SK-N-SH (cell line): ENCODE measurements around the gene HSPB1. TPM values are rescaled to one million over a fixed set of nuclear protein-coding genes. Genes with fewer than 3 reads are reported as not detected.

Experiments
- CTCF ChIA-PET: fragments of 300-600, 350-600 bp; formaldehyde crosslinking; extraction: SDS; loops from one replicate; lab custom pipeline; 2021; lab: Yijun Ruan, JAX
- POLR2A ChIA-PET: fragments of 350-600 bp; sonication (Branson Sonifier 250); formaldehyde crosslinking; extraction: SDS; loops from one replicate; lab custom pipeline; 2020; ENCODE audit warnings: antibody characterized with exemption, inconsistent platforms; lab: Yijun Ruan, JAX
- DNase-seq: peaks from one replicate; pipeline ENCODE4 v3.0.0; 2012
- H2AFZ ChIP-seq: fragments of 200-600 bp; sonication (generic); 2 replicates; pipeline ENCODE4 v1.8.1; 2016; ENCODE audit warnings: antibody characterized with exemption, mild to moderate bottlenecking, low read depth
- H3F3A ChIP-seq: fragments of 200-600 bp; sonication (generic); replicated peaks from 2 replicates; pipeline ENCODE3; 2016; ENCODE audit warnings: antibody characterized with exemption, mild to moderate bottlenecking; ENCODE audit not compliant: insufficient read depth
- H3K27ac ChIP-seq, 2 experiments: fragments of 200-500 bp in 1 of 2; fragments of 200-600 bp in 1 of 2; sonication (Bioruptor generic) in 1 of 2; sonication (generic), shearing (Covaris generic) in 1 of 2; 2 replicates each; pipeline versions ENCODE4 v1.5.1 to v1.6.1; 2014 to 2016; ENCODE audit warnings: low read depth in 2 of 2, inconsistent platforms in 1 of 2, low read length in 1 of 2, mild to moderate bottlenecking in 1 of 2, mixed read lengths in 1 of 2
- H3K27me3 ChIP-seq: fragments of 200-600 bp; sonication (generic), shearing (Covaris generic); 2 replicates; pipeline ENCODE4 v1.6.1; 2016; ENCODE audit warnings: mixed run types; ENCODE audit not compliant: insufficient read depth
- H3K36me3 ChIP-seq, 2 experiments: fragments of 200-500 bp in 1 of 2; fragments of 200-600 bp in 1 of 2; sonication (Bioruptor generic) in 1 of 2; sonication (generic) in 1 of 2; replicated peaks in 1 of 2; 2 replicates each; pipeline versions ENCODE3 to v1.5.1; 2014 to 2016; ENCODE audit warnings: low read length in 1 of 2, mild to moderate bottlenecking in 1 of 2; ENCODE audit not compliant: insufficient read depth in 2 of 2, control insufficient read depth in 1 of 2
- H3K4me1 ChIP-seq, 2 experiments: fragments of 200-500 bp in 1 of 2; fragments of 200-600 bp in 1 of 2; sonication (Bioruptor generic) in 1 of 2; sonication (generic), shearing (Covaris generic) in 1 of 2; 2 replicates each; pipeline versions ENCODE4 v1.5.1 to v1.6.1; 2014 to 2016; ENCODE audit warnings: low read depth in 1 of 2, low read length in 1 of 2, mixed run types in 1 of 2; ENCODE audit not compliant: insufficient read depth in 2 of 2, control insufficient read depth in 1 of 2
- H3K4me2 ChIP-seq: fragments of 200-600 bp; sonication (generic), shearing (Covaris generic); 2 replicates; pipeline ENCODE4 v1.6.1; 2017; ENCODE audit warnings: mixed run types
- H3K4me3 ChIP-seq, 2 experiments: fragments of 200-500 bp in 1 of 2; fragments of 200-600 bp in 1 of 2; sonication (Bioruptor generic) in 1 of 2; sonication (generic), shearing (Covaris generic) in 1 of 2; 2 replicates each; pipeline versions ENCODE4 v1.5.1 to v1.8.1; 2014 to 2016; ENCODE audit warnings: low read depth in 2 of 2, inconsistent platforms in 1 of 2, low read length in 1 of 2, mild to moderate bottlenecking in 1 of 2, mixed read lengths in 1 of 2, moderate library complexity in 1 of 2
- H3K79me2 ChIP-seq: fragments of 200-600 bp; sonication (generic); 2 replicates; pipeline ENCODE4 v1.8.1; 2017; ENCODE audit warnings: mild to moderate bottlenecking; ENCODE audit not compliant: insufficient read depth
- H3K9ac ChIP-seq: fragments of 200-600 bp; sonication (generic); 2 replicates; pipeline ENCODE4 v1.6.1; 2017; ENCODE audit warnings: mixed run types
- H3K9me2 ChIP-seq: fragments of 200-600 bp; sonication (generic); 2 replicates; pipeline ENCODE4 v1.6.1; 2017; ENCODE audit warnings: mixed run types
- H3K9me3 ChIP-seq: fragments of 200-600 bp; sonication (generic); 2 replicates; pipeline ENCODE4 v1.6.1; 2017; ENCODE audit warnings: mixed run types, mild to moderate bottlenecking, moderate library complexity
- H4K20me1 ChIP-seq: fragments of 200-600 bp; sonication (generic); 2 replicates; pipeline ENCODE4 v1.6.1; 2017; ENCODE audit warnings: mild to moderate bottlenecking, mixed run types; ENCODE audit not compliant: insufficient read depth
- EP300 ChIP-seq, 2 experiments: IDR thresholded peaks; 2 replicates each; pipeline versions ENCODE4 v1.4.0 to v1.6.1; 2012; ENCODE audit warnings: borderline replicate concordance in 1 of 2, low read depth in 1 of 2, low read length in 1 of 2
- FOSL2 ChIP-seq: IDR thresholded peaks from 2 replicates; pipeline ENCODE4 v1.4.0; 2012; ENCODE audit warnings: low read depth, mild to moderate bottlenecking, moderate library complexity, borderline replicate concordance
- GABPA ChIP-seq: IDR thresholded peaks from 2 replicates; pipeline ENCODE4 v1.4.0; 2012; ENCODE audit warnings: low read depth, mild to moderate bottlenecking
- MEF2A ChIP-seq: IDR thresholded peaks from 2 replicates; pipeline ENCODE4 v1.4.0; 2012; ENCODE audit warnings: low read depth, borderline replicate concordance
- NFIC ChIP-seq: IDR thresholded peaks from 2 replicates; pipeline ENCODE4 v1.4.0; 2012; ENCODE audit warnings: borderline replicate concordance
- NRF1 ChIP-seq: IDR thresholded peaks from 2 replicates; pipeline ENCODE4 v1.6.1; 2012; ENCODE audit warnings: low read depth, mild to moderate bottlenecking, low read length
- POLR2AphosphoS5 ChIP-seq: IDR thresholded peaks from 2 replicates; pipeline ENCODE4 v1.6.1; 2012; ENCODE audit warnings: low read depth, low read length
- RAD21 ChIP-seq: IDR thresholded peaks from 2 replicates; pipeline ENCODE4 v1.6.1; 2012; ENCODE audit warnings: mild to moderate bottlenecking, low read length
- RCOR1 ChIP-seq: fragments of 150-350 bp; IDR thresholded peaks from 2 replicates; pipeline ENCODE4 v1.6.1; 2017; ENCODE audit warnings: antibody characterized with exemption, low read length
- REST ChIP-seq: IDR thresholded peaks from 2 replicates; pipeline ENCODE4 v1.6.1; 2012; ENCODE audit warnings: mild to moderate bottlenecking, low read depth, low read length, moderate library complexity
- RFX5 ChIP-seq: IDR thresholded peaks from 2 replicates; pipeline ENCODE4 v1.6.1; 2012; ENCODE audit warnings: mild to moderate bottlenecking, improper control_type of control experiment, low read length
- RXRA ChIP-seq: IDR thresholded peaks from 2 replicates; pipeline ENCODE4 v1.4.0; 2012; ENCODE audit warnings: low read depth, mild to moderate bottlenecking, borderline replicate concordance
- SIN3A ChIP-seq: IDR thresholded peaks from 2 replicates; pipeline ENCODE4 v1.6.1; 2012; ENCODE audit warnings: low read depth, mild to moderate bottlenecking, low read length, moderate library complexity, borderline replicate concordance
- SMC3 ChIP-seq: IDR thresholded peaks from 2 replicates; pipeline ENCODE4 v1.6.1; 2012; ENCODE audit warnings: low read depth, low read length, improper control_type of control experiment
- TAF1 ChIP-seq: IDR thresholded peaks from 2 replicates; pipeline ENCODE4 v1.6.1; 2012; ENCODE audit warnings: low read depth, mild to moderate bottlenecking, low read length, moderate library complexity, borderline replicate concordance
- USF1 ChIP-seq: IDR thresholded peaks from 2 replicates; pipeline ENCODE4 v1.4.0; 2012; ENCODE audit warnings: low read depth, borderline replicate concordance
- ZBTB33 ChIP-seq: IDR thresholded peaks from 2 replicates; pipeline ENCODE4 v1.4.0; 2012; ENCODE audit warnings: low read depth, borderline replicate concordance
- WGBS: methylation state at CpG from one replicate; pipeline ENCODE4 v1.1.6; 2017; ENCODE audit warnings: low lambda C conversion rate; 5-methylcytosine and 5-hydroxymethylcytosine counted together
- polyA plus RNA-seq, 3 experiments: library from polyadenylated mRNA; depleted of rRNA; stranded (reverse); fragments of >200 nt; gene quantifications; 2 replicates each; pipeline ENCODE4 v1.2.3, GENCODE V29; 2012
- TF ChIP-seq, protein P1 (sequence below): IDR thresholded peaks from 2 replicates; pipeline ENCODE4; 2012

HSPB1 gene
- polyA plus RNA-seq, 1 of the 3 experiments (the other 2 are of a cell fraction): 824 TPM

DNA sequence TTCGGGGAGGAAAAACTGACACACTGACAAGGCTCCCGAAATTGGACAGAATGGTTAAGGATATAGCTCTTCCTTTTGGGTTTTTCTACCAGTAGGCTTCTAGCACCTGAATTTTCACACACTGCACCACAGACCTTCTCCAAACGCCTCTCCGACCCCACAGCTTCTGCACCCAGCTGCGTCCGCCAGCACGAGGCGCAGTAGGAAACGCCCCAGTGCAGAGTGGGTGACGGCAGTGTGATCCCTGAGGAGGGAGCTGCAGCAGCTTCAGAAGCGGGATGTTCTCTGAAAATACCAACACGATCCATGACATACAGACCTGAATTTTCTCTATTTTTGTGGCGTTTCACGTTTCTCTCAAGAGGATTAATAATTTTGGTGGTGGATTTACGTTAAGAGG lies 25.9 kb downstream of the HSPB1 start:
- CTCF ChIA-PET: interaction anchor here (0.7 to 2.1 kb wide), 4 partner anchors 15 to 150 kb away, joined by 3 to 10 read pairs (median 4); no protein-coding TSS in a partner anchor
- DNase-seq: no peak
- Histone ChIP-seq H3K4me2 (no peak overlapping the region), H3K79me2 (peaks cover 99% of the 10 kb centered on the region), H3K4me1 (peaks cover 0 to 12% of the 10 kb centered on the region in 2 experiments; a peak in 2 of 4 replicates), H3K9me3 (no peaks in the 10 kb centered on the region), H3K36me3 (peaks cover 53 to 64% of the 10 kb centered on the region in 2 experiments), H3K27ac (no peak overlapping the region), H3F3A (peaks cover 41% of the 10 kb centered on the region), H3K27me3 (no peaks in the 10 kb centered on the region), H4K20me1 (peaks cover 97% of the 10 kb centered on the region), H3K9ac (no peak overlapping the region), H3K4me3 (no peak overlapping the region), H3K9me2 (no peaks in the 10 kb centered on the region), H2AFZ (no peak overlapping the region)
- POLR2A ChIA-PET: no interaction called here
- WGBS: 94% methylated on average over 15 of the region's 15 CpGs
- TF ChIP-seq EP300 (IDR thresholded peaks at IDR 0.05; ENCODE audit: borderline replicate concordance in 1 of 2, low read depth in 1 of 2, low read length in 1 of 2) (no peak), RCOR1 (no peak), GABPA (no peak)

DNA sequence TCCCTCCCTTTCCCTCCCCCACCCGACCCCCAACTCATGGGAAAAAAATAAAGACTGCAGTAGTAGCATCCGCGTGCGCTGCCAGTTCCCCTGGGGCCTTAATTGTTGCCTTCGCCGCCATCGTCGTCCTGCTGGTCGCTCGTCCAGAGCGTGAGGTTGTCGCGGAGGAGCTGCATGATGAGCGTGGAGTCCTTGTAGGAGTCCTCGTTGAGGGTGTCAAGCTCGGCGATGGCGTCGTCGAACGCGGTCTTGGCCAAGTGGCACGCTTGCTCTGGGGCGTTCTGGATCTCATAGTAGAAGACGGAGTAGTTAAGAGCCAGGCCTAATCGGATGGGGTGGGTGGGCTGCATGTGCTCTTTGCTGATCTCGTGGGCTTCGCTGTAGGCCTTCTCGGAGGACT lies 27.0 kb downstream of the HSPB1 start:
- Histone ChIP-seq H3K27me3 (no peaks in the 10 kb centered on the region), H2AFZ (no peak overlapping the region), H3F3A (peaks cover 37% of the 10 kb centered on the region), H3K27ac (no peak overlapping the region; a peak in 1 of 4 replicates), H4K20me1 (peaks cover 97% of the 10 kb centered on the region), H3K9ac (no peak overlapping the region), H3K36me3 (peaks cover 53 to 69% of the 10 kb centered on the region in 2 experiments), H3K9me3 (no peaks in the 10 kb centered on the region), H3K4me1 (peaks cover 0 to 18% of the 10 kb centered on the region in 2 experiments; a peak in 2 of 4 replicates), H3K9me2 (no peaks in the 10 kb centered on the region), H3K4me3 (no peak overlapping the region), H3K4me2 (no peak overlapping the region), H3K79me2 (peaks cover 99% of the 10 kb centered on the region)
- ChIA-PET CTCF (interaction anchor here (0.9 kb wide), 1 partner anchor 8 kb away, joined by 3 read pairs; no protein-coding TSS in a partner anchor), POLR2A (interaction anchor here (0.6 kb wide), 1 partner anchor 25 kb away, joined by 3 read pairs; no protein-coding TSS in a partner anchor)
- DNase-seq: no peak
- WGBS: 92% methylated on average over 29 of the region's 29 CpGs
- TF ChIP-seq RXRA: no peak
- TF ChIP-seq, protein P1, sequence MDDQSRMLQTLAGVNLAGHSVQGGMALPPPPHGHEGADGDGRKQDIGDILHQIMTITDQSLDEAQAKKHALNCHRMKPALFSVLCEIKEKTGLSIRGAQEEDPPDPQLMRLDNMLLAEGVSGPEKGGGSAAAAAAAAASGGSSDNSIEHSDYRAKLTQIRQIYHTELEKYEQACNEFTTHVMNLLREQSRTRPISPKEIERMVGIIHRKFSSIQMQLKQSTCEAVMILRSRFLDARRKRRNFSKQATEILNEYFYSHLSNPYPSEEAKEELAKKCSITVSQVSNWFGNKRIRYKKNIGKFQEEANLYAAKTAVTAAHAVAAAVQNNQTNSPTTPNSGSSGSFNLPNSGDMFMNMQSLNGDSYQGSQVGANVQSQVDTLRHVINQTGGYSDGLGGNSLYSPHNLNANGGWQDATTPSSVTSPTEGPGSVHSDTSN: no peak
- TF ChIP-seq FOSL2: no peak
- no peak for TF ChIP-seq SIN3A
- TF ChIP-seq ZBTB33: no peak
- TF ChIP-seq TAF1: no peak
- no peak for TF ChIP-seq POLR2AphosphoS5
- TF ChIP-seq SMC3: no peak
- no peak for TF ChIP-seq RAD21
- TF ChIP-seq REST: no peak
- no peak for TF ChIP-seq NFIC
- TF ChIP-seq MEF2A: no peak
- TF ChIP-seq RFX5: no peak
- no peak for TF ChIP-seq USF1
- no peak for TF ChIP-seq NRF1
